NOMO-1 (cell line): ENCODE results near the gene GNAQ.
"Not testable (repeated sequence)": the region's sequence is repeated elsewhere in the genome, so short reads cannot be mapped to it uniquely, and the experiment has no call there.

ENCODE experiments used
- DNase-seq, 2 experiments: peaks; one replicate each; lab custom pipeline; 2025; ENCODE audit not compliant: unreplicated experiment in 2 of 2; lab: John Stamatoyannopoulos, UW

The GNAQ gene

GRCh38 chr9:77803423-77803822 is 228.2 kb downstream of the GNAQ start:
- no peak for DNase-seq

- DNase-seq, result no peak
Observed at GRCh38 chr9:77802515-77803293, 228.9 kb downstream of the GNAQ start.

GRCh38 chr9:77802064-77802463 is 229.5 kb downstream of the GNAQ start:
- DNase-seq, result no peak

GRCh38 chr9:77800924-77801551 is 230.6 kb downstream of the GNAQ start:
- DNase-seq, result no peak

GRCh38 chr9:77798140-77798539 is 233.5 kb downstream of the GNAQ start:
- DNase-seq, result no peak

GRCh38 chr9:77794985-77795384 is 236.6 kb downstream of the GNAQ start:
- DNase-seq, result no peak

GRCh38 chr9:77793849-77794248 is 237.8 kb downstream of the GNAQ start:
- DNase-seq, result no peak

- DNase-seq, result no peak
Observed at GRCh38 chr9:77789891-77790290, 241.7 kb downstream of the GNAQ start.

- DNase-seq, result no peak
Observed at GRCh38 chr9:77785341-77785740, 246.3 kb downstream of the GNAQ start.

GRCh38 chr9:77783518-77783917 is 248.1 kb downstream of the GNAQ start:
- no peak for DNase-seq

- DNase-seq, result no peak
Observed at GRCh38 chr9:77779010-77779409, 252.6 kb downstream of the GNAQ start.

GRCh38 chr9:77773381-77773780 is 258.2 kb downstream of the GNAQ start:
- DNase-seq, result no peak

GRCh38 chr9:77772646-77773045 is 259.0 kb downstream of the GNAQ start:
- no peak for DNase-seq

GRCh38 chr9:77771171-77771570 is 260.4 kb downstream of the GNAQ start:
- DNase-seq, result no peak

GRCh38 chr9:77770340-77770739 is 261.3 kb downstream of the GNAQ start:
- DNase-seq, result no peak

- DNase-seq, result peak; percentile 47 to 51
Observed at GRCh38 chr9:77769246-77769645, 262.4 kb downstream of the GNAQ start.

- DNase-seq, result no peak
Observed at GRCh38 chr9:77766587-77766986, 265.0 kb downstream of the GNAQ start.

GRCh38 chr9:77765781-77766259 is 265.8 kb downstream of the GNAQ start:
- no peak for DNase-seq

- no peak for DNase-seq
Observed at GRCh38 chr9:77764894-77765780, 266.5 kb downstream of the GNAQ start.

- DNase-seq, result no peak
Observed at GRCh38 chr9:77763566-77763965, 268.0 kb downstream of the GNAQ start.

GRCh38 chr9:77760919-77761318 is 270.7 kb downstream of the GNAQ start:
- not testable (repeated sequence) for DNase-seq
